WTC11 (cell line): ENCODE data around the gene KRTAP1-5. TPM values are rescaled to one million over a fixed set of nuclear protein-coding genes. Genes with fewer than 3 reads are reported as not detected.
A peak's percentile ranks its signal among the peaks of the same experiment; 100 is the strongest.

Source experiments
- ATAC-seq: fragments of 200-7000 bp; cut with Tn5 transposase; 2 replicates; pipeline ENCODE4 v1.10.0; 2021; ENCODE audit warnings: mild to moderate bottlenecking, moderate library complexity
- CTCF ChIA-PET: fragments of 300-600 bp; sonication (Branson Sonifier 250); formaldehyde crosslinking; loops from one replicate; lab custom pipeline; 2021; ENCODE audit warnings: antibody characterized with exemption; lab: Charles Lee
- POLR2A ChIA-PET: fragments of 350-600 bp; sonication (Branson Sonifier 250); formaldehyde crosslinking; loops from one replicate; lab custom pipeline; 2021; ENCODE audit warnings: antibody characterized with exemption; lab: Charles Lee
- DNase-seq: peaks from one replicate; pipeline ENCODE4 v3.0.0; 2021; ENCODE audit warnings: low spot score
- H3K27ac Mint-ChIP-seq: 2 replicates; pipeline ENCODE4 v1.8.0; 2021; ENCODE audit warnings: mixed read lengths
- H3K27me3 Mint-ChIP-seq: 2 replicates; pipeline ENCODE4 v1.8.0; 2021; ENCODE audit warnings: low read depth, mild to moderate bottlenecking, moderate library complexity, mixed read lengths
- H3K36me3 Mint-ChIP-seq: 2 replicates; pipeline ENCODE4 v1.8.0; 2021; ENCODE audit warnings: mixed read lengths
- H3K4me1 Mint-ChIP-seq: 2 replicates; pipeline ENCODE4 v1.8.0; 2022; ENCODE audit warnings: mixed read lengths
- H3K4me3 Mint-ChIP-seq: 2 replicates; pipeline ENCODE4 v1.8.0; 2021; ENCODE audit warnings: mild to moderate bottlenecking, moderate library complexity, mixed read lengths
- H3K9me3 Mint-ChIP-seq: 2 replicates; pipeline ENCODE4 v1.8.0; 2021; ENCODE audit warnings: mixed read lengths
- CREM ChIP-seq: sonication (generic); formaldehyde crosslinking; IDR thresholded peaks from 2 replicates; pipeline ENCODE4 v1.8.1; 2022; ENCODE audit warnings: mild to moderate bottlenecking, missing genetic modification reagents, moderate library complexity
- ELF4 ChIP-seq: sonication (generic); formaldehyde crosslinking; IDR thresholded peaks from 2 replicates; pipeline ENCODE4 v1.8.1; 2022; ENCODE audit warnings: low read depth, mild to moderate bottlenecking, moderate library complexity, missing genetic modification reagents
- EMX1 ChIP-seq: fragments of 250-450 bp; sonication (Bioruptor Pico); IDR thresholded peaks from 2 replicates; pipeline ENCODE4 v1.8.0; 2021; ENCODE audit warnings: mild to moderate bottlenecking
- FOXJ3 ChIP-seq: sonication (generic); formaldehyde crosslinking; IDR thresholded peaks from 2 replicates; pipeline ENCODE4 v1.9.0; 2021; ENCODE audit warnings: missing genetic modification reagents, mild to moderate bottlenecking, borderline replicate concordance
- GABPB1 ChIP-seq: sonication (generic); formaldehyde crosslinking; IDR thresholded peaks from 2 replicates; pipeline ENCODE4 v1.8.1; 2023; ENCODE audit warnings: mild to moderate bottlenecking, missing genetic modification reagents
- IRF2 ChIP-seq: sonication (generic); formaldehyde crosslinking; IDR thresholded peaks from 2 replicates; pipeline ENCODE4 v1.8.0; 2022; ENCODE audit warnings: low read depth, missing genetic modification reagents, borderline replicate concordance
- MXD4 ChIP-seq: fragments of 250-450 bp; sonication (Bioruptor Pico); IDR thresholded peaks from 2 replicates; pipeline ENCODE4 v1.8.0; 2021; ENCODE audit warnings: mild to moderate bottlenecking, moderate library complexity, borderline replicate concordance
- NFE2L1 ChIP-seq: sonication (generic); formaldehyde crosslinking; IDR thresholded peaks from 2 replicates; pipeline ENCODE4 v1.8.1; 2023; ENCODE audit warnings: missing genetic modification reagents
- RORB ChIP-seq: fragments of 250-450 bp; sonication (Bioruptor Pico); IDR thresholded peaks from 2 replicates; pipeline ENCODE4 v1.9.0; 2021; ENCODE audit warnings: mild to moderate bottlenecking
- TCF7 ChIP-seq: sonication (generic); formaldehyde crosslinking; IDR thresholded peaks from 2 replicates; pipeline ENCODE4 v1.8.0; 2022; ENCODE audit warnings: mild to moderate bottlenecking, low read depth, missing genetic modification reagents, moderate library complexity
- ZBTB21 ChIP-seq: sonication (generic); formaldehyde crosslinking; IDR thresholded peaks from 2 replicates; pipeline ENCODE4 v1.8.1; 2023; ENCODE audit warnings: mild to moderate bottlenecking, missing genetic modification reagents, borderline replicate concordance
- ZNF219 ChIP-seq: sonication (generic); formaldehyde crosslinking; IDR thresholded peaks from 2 replicates; pipeline ENCODE4 v1.8.0; 2023; ENCODE audit warnings: missing genetic modification reagents, mild to moderate bottlenecking, borderline replicate concordance
- ZNF317 ChIP-seq: sonication (generic); formaldehyde crosslinking; IDR thresholded peaks from 2 replicates; pipeline ENCODE4 v1.8.1; 2023; ENCODE audit warnings: low read depth, mild to moderate bottlenecking, moderate library complexity, missing genetic modification reagents, borderline replicate concordance
- ZNF396 ChIP-seq: fragments of 250-450 bp; sonication (Bioruptor Pico); IDR thresholded peaks from 2 replicates; pipeline ENCODE4 v1.8.0; 2021; ENCODE audit warnings: mild to moderate bottlenecking, moderate library complexity, borderline replicate concordance
- total RNA-seq: library from RNA; stranded (reverse); gene quantifications from 3 replicates; pipeline ENCODE4 v1.2.3, GENCODE V29; 2021
- TF ChIP-seq, protein P1 (sequence below): sonication (generic); formaldehyde crosslinking; IDR thresholded peaks from 2 replicates; pipeline ENCODE4 v1.8.1; 2022; ENCODE audit warnings: low read depth, missing genetic modification reagents, borderline replicate concordance
- TF ChIP-seq, protein P2 (sequence below): fragments of 250-450 bp; sonication (Bioruptor Pico); IDR thresholded peaks from 2 replicates; pipeline ENCODE4 v1.9.0; 2021; ENCODE audit warnings: mild to moderate bottlenecking, borderline replicate concordance
- TF ChIP-seq, protein P3 (sequence below): sonication (generic); formaldehyde crosslinking; IDR thresholded peaks from 2 replicates; pipeline ENCODE4 v1.8.0; 2022; ENCODE audit warnings: missing genetic modification reagents
- TF ChIP-seq, protein P4 (sequence below): sonication (generic); formaldehyde crosslinking; IDR thresholded peaks from 2 replicates; pipeline ENCODE4 v1.8.1; 2023; ENCODE audit warnings: mild to moderate bottlenecking, missing genetic modification reagents, moderate library complexity
- TF ChIP-seq, protein P5 (sequence below): sonication (generic); formaldehyde crosslinking; IDR thresholded peaks from 2 replicates; pipeline ENCODE4 v1.8.0; 2023; ENCODE audit warnings: mild to moderate bottlenecking, missing genetic modification reagents

The KRTAP1-5 gene
- total RNA-seq, 1 experiment from 2014 or later = not detected

- ChIA-PET POLR2A (no interaction called here), CTCF (no interaction called here)
- no peak for TF ChIP-seq CREM (CRISPR knock-in tag)
- TF ChIP-seq TCF7 (CRISPR knock-in tag) = no peak
- TF ChIP-seq ELF4 (CRISPR knock-in tag) = no peak
- TF ChIP-seq, protein P1, sequence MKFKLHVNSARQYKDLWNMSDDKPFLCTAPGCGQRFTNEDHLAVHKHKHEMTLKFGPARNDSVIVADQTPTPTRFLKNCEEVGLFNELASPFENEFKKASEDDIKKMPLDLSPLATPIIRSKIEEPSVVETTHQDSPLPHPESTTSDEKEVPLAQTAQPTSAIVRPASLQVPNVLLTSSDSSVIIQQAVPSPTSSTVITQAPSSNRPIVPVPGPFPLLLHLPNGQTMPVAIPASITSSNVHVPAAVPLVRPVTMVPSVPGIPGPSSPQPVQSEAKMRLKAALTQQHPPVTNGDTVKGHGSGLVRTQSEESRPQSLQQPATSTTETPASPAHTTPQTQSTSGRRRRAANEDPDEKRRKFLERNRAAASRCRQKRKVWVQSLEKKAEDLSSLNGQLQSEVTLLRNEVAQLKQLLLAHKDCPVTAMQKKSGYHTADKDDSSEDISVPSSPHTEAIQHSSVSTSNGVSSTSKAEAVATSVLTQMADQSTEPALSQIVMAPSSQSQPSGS = no peak
- no peak for TF ChIP-seq EMX1 (CRISPR knock-in tag)
- Mint-ChIP-seq H3K27ac (peak overlapping the region; percentile 7; the same call in 1 of the 2 replicates), H3K4me1 (peaks cover 15% of the 10 kb centered on the region), H3K27me3 (no peaks in the 10 kb centered on the region), H3K9me3 (no peaks in the 10 kb centered on the region), H3K4me3 (no peak overlapping the region), H3K36me3 (no peaks in the 10 kb centered on the region)
- ATAC-seq = no peak
- DNase-seq = no peak
Measured at GRCh38 chr17:41012326-41013120, 14.5 kb downstream of the KRTAP1-5 start.

DNA sequence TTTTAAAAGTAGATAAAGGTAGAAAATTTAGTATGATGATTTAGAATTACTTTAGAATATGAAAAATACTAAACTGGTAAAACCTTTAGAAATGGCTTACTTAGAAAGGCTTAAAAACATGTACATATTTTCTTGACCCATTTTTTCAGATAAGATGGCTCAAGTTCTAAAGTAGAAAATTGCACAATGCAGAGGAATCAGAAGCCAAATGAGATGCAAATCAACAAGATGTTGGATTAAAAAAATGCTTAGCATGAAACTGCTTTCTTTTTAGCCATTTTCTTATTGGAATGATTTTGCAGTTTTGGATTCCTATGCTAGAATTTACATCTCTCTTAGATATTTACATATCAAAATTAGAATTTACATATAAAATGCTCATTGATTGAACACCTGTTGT is 16.6 kb downstream of the KRTAP1-5 start:
- Mint-ChIP-seq H3K27ac (no peak overlapping the region), H3K9me3 (0 out of 2 replicates have a peak, but pooled peaks cover 7% of the 10 kb centered on the region), H3K27me3 (no peaks in the 10 kb centered on the region), H3K4me3 (no peak overlapping the region), H3K36me3 (no peaks in the 10 kb centered on the region), H3K4me1 (peaks cover 15% of the 10 kb centered on the region)
- no peak for ATAC-seq
- DNase-seq = no peak
- POLR2A ChIA-PET = no interaction called here
- CTCF ChIA-PET = no interaction called here
- TF ChIP-seq, protein P2, sequence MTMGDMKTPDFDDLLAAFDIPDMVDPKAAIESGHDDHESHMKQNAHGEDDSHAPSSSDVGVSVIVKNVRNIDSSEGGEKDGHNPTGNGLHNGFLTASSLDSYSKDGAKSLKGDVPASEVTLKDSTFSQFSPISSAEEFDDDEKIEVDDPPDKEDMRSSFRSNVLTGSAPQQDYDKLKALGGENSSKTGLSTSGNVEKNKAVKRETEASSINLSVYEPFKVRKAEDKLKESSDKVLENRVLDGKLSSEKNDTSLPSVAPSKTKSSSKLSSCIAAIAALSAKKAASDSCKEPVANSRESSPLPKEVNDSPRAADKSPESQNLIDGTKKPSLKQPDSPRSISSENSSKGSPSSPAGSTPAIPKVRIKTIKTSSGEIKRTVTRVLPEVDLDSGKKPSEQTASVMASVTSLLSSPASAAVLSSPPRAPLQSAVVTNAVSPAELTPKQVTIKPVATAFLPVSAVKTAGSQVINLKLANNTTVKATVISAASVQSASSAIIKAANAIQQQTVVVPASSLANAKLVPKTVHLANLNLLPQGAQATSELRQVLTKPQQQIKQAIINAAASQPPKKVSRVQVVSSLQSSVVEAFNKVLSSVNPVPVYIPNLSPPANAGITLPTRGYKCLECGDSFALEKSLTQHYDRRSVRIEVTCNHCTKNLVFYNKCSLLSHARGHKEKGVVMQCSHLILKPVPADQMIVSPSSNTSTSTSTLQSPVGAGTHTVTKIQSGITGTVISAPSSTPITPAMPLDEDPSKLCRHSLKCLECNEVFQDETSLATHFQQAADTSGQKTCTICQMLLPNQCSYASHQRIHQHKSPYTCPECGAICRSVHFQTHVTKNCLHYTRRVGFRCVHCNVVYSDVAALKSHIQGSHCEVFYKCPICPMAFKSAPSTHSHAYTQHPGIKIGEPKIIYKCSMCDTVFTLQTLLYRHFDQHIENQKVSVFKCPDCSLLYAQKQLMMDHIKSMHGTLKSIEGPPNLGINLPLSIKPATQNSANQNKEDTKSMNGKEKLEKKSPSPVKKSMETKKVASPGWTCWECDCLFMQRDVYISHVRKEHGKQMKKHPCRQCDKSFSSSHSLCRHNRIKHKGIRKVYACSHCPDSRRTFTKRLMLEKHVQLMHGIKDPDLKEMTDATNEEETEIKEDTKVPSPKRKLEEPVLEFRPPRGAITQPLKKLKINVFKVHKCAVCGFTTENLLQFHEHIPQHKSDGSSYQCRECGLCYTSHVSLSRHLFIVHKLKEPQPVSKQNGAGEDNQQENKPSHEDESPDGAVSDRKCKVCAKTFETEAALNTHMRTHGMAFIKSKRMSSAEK = no peak
- TF ChIP-seq ZNF317 (CRISPR knock-in tag) = no peak
- no peak for TF ChIP-seq MXD4 (CRISPR knock-in tag)
- TF ChIP-seq NFE2L1 (CRISPR knock-in tag) = no peak
- TF ChIP-seq ZBTB21 (CRISPR knock-in tag) = no peak
- TF ChIP-seq, protein P1 = no peak
- TF ChIP-seq, protein P3, sequence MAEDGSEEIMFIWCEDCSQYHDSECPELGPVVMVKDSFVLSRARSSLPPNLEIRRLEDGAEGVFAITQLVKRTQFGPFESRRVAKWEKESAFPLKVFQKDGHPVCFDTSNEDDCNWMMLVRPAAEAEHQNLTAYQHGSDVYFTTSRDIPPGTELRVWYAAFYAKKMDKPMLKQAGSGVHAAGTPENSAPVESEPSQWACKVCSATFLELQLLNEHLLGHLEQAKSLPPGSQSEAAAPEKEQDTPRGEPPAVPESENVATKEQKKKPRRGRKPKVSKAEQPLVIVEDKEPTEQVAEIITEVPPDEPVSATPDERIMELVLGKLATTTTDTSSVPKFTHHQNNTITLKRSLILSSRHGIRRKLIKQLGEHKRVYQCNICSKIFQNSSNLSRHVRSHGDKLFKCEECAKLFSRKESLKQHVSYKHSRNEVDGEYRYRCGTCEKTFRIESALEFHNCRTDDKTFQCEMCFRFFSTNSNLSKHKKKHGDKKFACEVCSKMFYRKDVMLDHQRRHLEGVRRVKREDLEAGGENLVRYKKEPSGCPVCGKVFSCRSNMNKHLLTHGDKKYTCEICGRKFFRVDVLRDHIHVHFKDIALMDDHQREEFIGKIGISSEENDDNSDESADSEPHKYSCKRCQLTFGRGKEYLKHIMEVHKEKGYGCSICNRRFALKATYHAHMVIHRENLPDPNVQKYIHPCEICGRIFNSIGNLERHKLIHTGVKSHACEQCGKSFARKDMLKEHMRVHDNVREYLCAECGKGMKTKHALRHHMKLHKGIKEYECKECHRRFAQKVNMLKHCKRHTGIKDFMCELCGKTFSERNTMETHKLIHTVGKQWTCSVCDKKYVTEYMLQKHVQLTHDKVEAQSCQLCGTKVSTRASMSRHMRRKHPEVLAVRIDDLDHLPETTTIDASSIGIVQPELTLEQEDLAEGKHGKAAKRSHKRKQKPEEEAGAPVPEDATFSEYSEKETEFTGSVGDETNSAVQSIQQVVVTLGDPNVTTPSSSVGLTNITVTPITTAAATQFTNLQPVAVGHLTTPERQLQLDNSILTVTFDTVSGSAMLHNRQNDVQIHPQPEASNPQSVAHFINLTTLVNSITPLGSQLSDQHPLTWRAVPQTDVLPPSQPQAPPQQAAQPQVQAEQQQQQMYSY = no peak
- no peak for TF ChIP-seq RORB (CRISPR knock-in tag)
- no peak for TF ChIP-seq FOXJ3
- no peak for TF ChIP-seq GABPB1 (CRISPR knock-in tag)
- TF ChIP-seq ZNF396 = no peak
- TF ChIP-seq, protein P4, sequence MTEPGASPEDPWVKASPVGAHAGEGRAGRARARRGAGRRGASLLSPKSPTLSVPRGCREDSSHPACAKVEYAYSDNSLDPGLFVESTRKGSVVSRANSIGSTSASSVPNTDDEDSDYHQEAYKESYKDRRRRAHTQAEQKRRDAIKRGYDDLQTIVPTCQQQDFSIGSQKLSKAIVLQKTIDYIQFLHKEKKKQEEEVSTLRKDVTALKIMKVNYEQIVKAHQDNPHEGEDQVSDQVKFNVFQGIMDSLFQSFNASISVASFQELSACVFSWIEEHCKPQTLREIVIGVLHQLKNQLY (CRISPR knock-in tag) = no peak
- TF ChIP-seq, protein P5, sequence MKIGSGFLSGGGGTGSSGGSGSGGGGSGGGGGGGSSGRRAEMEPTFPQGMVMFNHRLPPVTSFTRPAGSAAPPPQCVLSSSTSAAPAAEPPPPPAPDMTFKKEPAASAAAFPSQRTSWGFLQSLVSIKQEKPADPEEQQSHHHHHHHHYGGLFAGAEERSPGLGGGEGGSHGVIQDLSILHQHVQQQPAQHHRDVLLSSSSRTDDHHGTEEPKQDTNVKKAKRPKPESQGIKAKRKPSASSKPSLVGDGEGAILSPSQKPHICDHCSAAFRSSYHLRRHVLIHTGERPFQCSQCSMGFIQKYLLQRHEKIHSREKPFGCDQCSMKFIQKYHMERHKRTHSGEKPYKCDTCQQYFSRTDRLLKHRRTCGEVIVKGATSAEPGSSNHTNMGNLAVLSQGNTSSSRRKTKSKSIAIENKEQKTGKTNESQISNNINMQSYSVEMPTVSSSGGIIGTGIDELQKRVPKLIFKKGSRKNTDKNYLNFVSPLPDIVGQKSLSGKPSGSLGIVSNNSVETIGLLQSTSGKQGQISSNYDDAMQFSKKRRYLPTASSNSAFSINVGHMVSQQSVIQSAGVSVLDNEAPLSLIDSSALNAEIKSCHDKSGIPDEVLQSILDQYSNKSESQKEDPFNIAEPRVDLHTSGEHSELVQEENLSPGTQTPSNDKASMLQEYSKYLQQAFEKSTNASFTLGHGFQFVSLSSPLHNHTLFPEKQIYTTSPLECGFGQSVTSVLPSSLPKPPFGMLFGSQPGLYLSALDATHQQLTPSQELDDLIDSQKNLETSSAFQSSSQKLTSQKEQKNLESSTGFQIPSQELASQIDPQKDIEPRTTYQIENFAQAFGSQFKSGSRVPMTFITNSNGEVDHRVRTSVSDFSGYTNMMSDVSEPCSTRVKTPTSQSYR (CRISPR knock-in tag) = no peak
- TF ChIP-seq IRF2 = no peak
- TF ChIP-seq TCF7 (CRISPR knock-in tag) = no peak
- TF ChIP-seq ZNF219 (CRISPR knock-in tag) = no peak
